ENCODE results near the gene CEACAM7.
"Not testable (repeated sequence)": the region's sequence is repeated elsewhere in the genome, so short reads cannot be mapped to it uniquely, and the experiment has no call there.

Gene CEACAM7

GRCh38 chr19:41688098-41688497 lies at the start of gene CEACAM7:
Gene CEACAM7, minus strand, starts transcription at chr19:41688270. Its CDS starts 105 bp downstream, at chr19:41688165.
- DNase-seq, result no peak

DNA sequence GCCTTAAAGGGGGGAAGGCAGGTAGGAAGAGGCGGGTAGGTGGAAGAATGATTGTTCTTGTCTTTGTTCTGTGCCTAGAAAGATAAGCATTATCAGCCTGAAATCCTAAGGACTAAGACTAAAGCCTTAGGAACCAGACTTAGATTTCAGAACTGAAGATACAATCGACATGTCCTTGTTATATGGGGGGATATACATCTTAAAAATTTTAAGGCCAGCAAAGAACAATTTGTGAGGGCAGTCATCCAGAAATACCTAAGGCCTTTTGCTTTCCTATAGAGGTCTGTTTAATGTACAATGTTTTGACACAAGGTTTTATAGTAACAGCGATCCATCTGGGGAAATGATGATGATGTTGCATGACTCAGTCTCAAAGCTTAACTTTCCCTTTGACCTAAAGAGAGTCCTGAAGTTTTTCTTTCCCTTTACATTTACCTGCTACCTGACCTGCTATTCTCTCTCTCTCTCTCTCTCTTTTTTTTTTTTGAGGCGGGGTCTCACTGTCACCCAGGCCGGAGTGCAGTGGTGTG lies 47.1 kb upstream of the CEACAM7 start:
- DNase-seq, result no peak

DNA sequence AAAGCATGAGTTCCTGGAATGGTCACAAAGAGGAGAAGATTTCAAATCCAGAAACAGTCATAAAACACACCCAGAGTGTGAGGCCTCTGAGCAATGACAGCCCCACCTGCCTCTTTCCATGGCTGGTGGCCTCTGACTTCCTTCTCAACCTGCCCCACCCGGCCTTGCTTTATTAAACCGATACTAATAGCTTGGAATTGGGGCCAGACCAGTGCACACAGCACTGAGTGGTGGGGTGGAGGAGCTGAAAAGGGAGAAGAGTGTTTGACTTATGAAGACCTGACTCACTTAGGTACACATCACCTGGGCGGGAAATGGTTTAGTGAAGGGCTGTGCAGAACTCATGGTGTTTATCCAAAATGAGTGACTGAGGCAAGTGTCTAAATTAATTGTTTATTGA lies 46.5 kb upstream of the CEACAM7 start:
- DNase-seq, result no peak

DNA sequence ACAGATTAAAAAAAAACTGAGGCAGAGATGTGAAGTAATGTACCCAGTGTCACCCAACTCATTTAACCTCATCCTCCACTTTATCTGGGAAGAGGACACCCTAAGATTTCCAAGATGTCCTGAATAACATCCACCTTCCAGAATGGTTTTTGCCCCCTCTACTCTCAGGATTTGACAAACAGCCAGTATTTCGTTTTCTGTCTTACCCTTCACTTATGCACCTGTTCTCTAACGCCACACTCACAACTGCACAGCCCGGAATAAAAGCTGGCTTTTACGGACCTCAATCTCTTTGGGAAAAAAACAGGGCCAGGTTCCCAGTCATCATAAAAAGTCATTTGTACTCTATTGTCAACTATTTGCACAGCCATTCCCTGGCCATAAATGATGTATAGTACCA lies 46.1 kb upstream of the CEACAM7 start:
- no peak for DNase-seq

GRCh38 chr19:41726493-41726892 lies 38.4 kb upstream of the CEACAM7 start:
- DNase-seq, result no peak

GRCh38 chr19:41720103-41720502 lies 32.0 kb upstream of the CEACAM7 start:
- DNase-seq, result no peak

- DNase-seq, result no peak
Observed at GRCh38 chr19:41718761-41719160, 30.7 kb upstream of the CEACAM7 start.

GRCh38 chr19:41714598-41714997 lies 26.5 kb upstream of the CEACAM7 start:
- DNase-seq, result no peak

DNA sequence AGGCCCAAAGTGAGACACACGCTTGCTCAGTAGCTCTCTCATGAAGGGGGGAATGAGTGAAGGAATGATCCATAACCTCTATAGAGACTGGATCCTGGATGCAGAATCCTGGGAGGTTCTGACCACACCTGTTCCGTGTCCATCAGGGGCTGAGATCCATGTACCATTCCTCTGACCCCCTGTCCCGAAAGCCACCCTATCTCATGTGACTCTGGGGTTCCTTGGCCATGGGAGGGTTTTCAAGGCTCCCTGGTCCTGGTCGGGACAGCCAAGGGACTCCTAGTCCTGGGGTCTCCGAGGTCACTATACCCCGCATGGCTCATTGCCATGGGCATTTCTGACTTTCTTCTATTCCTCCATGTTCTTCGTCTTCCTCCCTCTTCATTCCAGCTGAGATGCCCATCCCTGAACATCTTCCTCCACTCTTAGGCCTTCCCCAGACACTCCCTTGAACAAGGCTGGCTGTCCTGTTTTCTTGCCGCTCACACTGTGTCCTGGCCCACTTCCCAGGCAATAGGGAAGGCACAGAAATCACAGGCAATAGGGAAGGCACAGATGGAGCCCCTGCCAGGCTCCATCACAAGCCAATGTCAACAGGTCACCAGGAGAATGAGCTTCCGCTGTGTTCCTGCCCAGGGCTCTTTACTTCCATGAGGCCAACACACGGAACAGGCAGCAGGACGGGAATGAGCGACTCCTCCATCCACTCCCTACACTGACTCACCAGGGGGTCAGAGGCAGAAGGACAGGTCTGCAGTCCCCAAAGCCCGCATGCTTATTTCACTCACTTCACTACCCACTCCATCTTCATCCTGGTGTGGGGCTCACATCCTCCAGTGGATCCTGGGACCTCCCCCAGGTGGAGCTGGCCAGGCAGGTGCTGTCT lies 23.5 kb upstream of the CEACAM7 start:
- no peak for DNase-seq

DNA sequence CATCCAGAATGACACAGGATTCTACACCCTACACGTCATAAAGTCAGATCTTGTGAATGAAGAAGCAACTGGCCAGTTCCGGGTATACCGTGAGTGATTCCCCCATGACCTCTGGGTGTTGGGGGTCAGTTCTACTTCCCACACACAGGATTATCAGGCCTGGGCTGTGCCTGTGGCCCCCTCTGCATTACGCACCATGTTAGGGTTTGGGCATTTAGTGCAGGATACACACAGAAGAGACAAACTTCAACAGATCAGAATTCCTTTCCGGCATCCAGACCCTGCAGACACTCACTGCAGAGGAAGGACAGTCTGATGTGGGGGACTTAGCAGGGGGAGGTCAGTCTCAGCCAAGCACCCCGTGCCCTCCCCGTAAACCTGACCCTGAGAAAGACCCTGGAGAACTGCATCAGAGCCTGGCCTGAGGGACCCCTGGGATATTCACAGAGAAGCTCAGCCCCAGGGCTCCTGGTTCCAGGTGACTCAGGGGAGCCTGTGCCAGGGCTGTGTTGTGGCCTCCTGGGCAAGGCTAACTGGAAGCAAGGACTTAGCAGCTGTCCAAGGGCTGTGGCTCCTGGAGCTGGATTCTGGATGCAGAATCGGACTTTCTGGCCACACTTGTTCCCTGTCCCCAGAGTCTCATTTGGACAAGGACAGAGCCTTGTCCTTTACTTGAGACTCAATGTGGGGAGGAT lies 22.0 kb upstream of the CEACAM7 start:
- no peak for DNase-seq

DNA sequence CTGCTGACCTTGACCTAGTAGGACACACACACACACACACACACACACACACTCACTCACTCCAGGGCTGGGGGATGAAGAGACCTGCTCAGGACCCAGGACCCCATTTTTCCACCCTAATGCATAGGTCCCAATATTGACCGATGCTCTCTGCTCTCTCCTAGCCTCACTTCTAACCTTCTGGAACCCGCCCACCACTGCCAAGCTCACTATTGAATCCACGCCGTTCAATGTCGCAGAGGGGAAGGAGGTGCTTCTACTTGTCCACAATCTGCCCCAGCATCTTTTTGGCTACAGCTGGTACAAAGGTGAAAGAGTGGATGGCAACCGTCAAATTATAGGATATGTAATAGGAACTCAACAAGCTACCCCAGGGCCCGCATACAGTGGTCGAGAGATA lies 21.4 kb upstream of the CEACAM7 start:
- not testable (repeated sequence) for DNase-seq

DNA sequence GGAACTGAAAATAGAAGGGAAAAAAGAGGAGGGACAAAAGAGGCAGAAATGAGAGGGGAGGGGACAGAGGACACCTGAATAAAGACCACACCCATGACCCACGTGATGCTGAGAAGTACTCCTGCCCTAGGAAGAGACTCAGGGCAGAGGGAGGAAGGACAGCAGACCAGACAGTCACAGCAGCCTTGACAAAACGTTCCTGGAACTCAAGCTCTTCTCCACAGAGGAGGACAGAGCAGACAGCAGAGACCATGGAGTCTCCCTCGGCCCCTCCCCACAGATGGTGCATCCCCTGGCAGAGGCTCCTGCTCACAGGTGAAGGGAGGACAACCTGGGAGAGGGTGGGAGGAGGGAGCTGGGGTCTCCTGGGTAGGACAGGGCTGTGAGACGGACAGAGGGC lies 20.4 kb upstream of the CEACAM7 start, which contains the start of gene CEACAM5:
Gene CEACAM5 (plus strand): TSS at position 146 of the 400 bp plus-strand sequence. CDS start 106 bp downstream, at position 252.
- DNase-seq, result no peak

DNA sequence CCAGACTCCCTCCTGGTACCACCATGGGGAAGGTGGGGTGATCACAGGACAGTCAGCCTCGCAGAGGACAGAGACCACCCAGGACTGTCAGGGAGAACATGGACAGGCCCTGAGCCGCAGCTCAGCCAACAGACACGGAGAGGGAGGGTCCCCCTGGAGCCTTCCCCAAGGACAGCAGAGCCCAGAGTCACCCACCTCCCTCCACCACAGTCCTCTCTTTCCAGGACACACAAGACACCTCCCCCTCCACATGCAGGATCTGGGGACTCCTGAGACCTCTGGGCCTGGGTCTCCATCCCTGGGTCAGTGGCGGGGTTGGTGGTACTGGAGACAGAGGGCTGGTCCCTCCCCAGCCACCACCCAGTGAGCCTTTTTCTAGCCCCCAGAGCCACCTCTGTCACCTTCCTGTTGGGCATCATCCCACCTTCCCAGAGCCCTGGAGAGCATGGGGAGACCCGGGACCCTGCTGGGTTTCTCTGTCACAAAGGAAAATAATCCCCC lies 19.9 kb upstream of the CEACAM7 start:
- DNase-seq, result no peak

DNA sequence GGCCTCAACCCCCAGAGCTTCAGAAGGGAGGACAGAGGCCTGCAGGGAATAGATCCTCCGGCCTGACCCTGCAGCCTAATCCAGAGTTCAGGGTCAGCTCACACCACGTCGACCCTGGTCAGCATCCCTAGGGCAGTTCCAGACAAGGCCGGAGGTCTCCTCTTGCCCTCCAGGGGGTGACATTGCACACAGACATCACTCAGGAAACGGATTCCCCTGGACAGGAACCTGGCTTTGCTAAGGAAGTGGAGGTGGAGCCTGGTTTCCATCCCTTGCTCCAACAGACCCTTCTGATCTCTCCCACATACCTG lies 19.4 kb upstream of the CEACAM7 start:
- DNase-seq, result no peak

GRCh38 chr19:41706741-41707501 lies 18.9 kb upstream of the CEACAM7 start:
- peak; percentile 58 for DNase-seq

- peak; percentile 17 for DNase-seq
Observed at GRCh38 chr19:41705393-41706174, 17.5 kb upstream of the CEACAM7 start.

DNA sequence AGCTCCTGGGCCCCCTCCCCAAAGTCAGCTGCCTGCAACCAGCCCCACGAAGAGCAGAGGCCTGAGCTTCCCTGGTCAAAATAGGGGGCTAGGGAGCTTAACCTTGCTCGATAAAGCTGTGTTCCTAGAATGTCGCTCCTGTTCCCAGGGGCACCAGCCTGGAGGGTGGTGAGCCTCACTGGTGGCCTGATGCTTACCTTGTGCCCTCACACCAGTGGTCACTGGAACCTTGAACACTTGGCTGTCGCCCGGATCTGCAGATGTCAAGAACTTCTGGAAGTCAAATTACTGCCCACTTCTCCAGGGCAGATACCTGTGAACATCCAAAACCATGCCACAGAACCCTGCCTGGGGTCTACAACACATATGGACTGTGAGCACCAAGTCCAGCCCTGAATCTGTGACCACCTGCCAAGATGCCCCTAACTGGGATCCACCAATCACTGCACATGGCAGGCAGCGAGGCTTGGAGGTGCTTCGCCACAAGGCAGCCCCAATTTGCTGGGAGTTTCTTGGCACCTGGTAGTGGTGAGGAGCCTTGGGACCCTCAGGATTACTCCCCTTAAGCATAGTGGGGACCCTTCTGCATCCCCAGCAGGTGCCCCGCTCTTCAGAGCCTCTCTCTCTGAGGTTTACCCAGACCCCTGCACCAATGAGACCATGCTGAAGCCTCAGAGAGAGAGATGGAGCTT lies 15.7 kb upstream of the CEACAM7 start:
- DNase-seq, result no peak

DNA sequence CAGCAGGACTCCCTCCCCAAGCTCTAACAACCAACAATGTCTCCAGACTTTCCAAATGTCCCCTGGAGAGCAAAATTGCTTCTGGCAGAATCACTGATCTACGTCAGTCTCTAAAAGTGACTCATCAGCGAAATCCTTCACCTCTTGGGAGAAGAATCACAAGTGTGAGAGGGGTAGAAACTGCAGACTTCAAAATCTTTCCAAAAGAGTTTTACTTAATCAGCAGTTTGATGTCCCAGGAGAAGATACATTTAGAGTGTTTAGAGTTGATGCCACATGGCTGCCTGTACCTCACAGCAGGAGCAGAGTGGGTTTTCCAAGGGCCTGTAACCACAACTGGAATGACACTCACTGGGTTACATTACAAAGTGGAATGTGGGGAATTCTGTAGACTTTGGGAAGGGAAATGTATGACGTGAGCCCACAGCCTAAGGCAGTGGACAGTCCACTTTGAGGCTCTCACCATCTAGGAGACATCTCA lies 14.1 kb upstream of the CEACAM7 start:
- DNase-seq, result no peak

DNA sequence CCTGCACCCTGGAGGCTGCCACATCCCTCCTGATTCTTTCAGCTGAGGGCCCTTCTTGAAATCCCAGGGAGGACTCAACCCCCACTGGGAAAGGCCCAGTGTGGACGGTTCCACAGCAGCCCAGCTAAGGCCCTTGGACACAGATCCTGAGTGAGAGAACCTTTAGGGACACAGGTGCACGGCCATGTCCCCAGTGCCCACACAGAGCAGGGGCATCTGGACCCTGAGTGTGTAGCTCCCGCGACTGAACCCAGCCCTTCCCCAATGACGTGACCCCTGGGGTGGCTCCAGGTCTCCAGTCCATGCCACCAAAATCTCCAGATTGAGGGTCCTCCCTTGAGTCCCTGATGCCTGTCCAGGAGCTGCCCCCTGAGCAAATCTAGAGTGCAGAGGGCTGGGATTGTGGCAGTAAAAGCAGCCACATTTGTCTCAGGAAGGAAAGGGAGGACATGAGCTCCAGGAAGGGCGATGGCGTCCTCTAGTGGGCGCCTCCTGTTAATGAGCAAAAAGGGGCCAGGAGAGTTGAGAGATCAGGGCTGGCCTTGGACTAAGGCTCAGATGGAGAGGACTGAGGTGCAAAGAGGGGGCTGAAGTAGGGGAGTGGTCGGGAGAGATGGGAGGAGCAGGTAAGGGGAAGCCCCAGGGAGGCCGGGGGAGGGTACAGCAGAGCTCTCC lies 13.5 kb upstream of the CEACAM7 start:
- no peak for DNase-seq

DNA sequence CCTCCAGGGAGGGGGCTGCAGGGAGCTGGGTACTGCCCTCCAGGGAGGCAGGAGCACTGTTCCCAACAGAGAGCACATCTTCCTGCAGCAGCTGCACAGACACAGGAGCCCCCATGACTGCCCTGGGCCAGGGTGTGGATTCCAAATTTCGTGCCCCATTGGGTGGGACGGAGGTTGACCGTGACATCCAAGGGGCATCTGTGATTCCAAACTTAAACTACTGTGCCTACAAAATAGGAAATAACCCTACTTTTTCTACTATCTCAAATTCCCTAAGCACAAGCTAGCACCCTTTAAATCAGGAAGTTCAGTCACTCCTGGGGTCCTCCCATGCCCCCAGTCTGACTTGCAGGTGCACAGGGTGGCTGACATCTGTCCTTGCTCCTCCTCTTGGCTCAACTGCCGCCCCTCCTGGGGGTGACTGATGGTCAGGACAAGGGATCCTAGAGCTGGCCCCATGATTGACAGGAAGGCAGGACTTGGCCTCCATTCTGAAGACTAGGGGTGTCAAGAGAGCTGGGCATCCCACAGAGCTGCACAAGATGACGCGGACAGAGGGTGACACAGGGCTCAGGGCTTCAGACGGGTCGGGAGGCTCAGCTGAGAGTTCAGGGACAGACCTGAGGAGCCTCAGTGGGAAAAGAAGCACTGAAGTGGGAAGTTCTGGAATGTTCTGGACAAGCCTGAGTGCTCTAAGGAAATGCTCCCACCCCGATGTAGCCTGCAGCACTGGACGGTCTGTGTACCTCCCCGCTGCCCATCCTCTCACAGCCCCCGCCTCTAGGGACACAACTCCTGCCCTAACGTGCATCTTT lies 12.5 kb upstream of the CEACAM7 start:
- DNase-seq, result no peak

Measured in GDM1 (cell line).